HPDE6-E6E7 (cell line): ENCODE data around the gene TMEM86A.

Experiments used
- DNase-seq: peaks from one replicate; pipeline ENCODE4 v3.0.0; 2011; ENCODE audit warnings: missing footprints; ENCODE audit errors: extremely low spot score

TMEM86A gene

DNA sequence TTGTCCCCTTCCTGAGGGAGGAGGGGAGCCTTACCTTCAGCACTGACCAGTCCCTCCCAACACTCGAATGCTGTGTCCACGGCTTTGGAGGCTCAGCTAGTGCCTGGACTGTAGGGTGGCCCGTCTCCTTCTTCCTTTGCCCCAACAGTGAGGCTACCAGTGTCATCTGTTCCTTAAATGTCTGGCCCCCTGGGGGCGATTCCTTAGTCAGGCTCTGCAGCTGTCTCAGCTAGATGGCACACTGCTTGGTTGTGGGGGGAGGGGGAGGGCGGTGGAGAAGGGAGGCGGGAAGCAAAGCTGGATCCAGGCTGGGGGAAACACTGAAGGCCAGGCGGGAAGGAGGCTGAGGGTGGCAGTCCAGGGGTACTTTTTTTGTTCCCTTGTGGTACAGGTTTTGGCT is 27.5 kb downstream of the TMEM86A start, which contains the start of gene IGSF22:
Gene IGSF22 (minus strand): TSS at position 149 of the 400 bp plus-strand sequence. CDS start 1,952 bp downstream, outside the sequence.
- no peak for DNase-seq

DNA sequence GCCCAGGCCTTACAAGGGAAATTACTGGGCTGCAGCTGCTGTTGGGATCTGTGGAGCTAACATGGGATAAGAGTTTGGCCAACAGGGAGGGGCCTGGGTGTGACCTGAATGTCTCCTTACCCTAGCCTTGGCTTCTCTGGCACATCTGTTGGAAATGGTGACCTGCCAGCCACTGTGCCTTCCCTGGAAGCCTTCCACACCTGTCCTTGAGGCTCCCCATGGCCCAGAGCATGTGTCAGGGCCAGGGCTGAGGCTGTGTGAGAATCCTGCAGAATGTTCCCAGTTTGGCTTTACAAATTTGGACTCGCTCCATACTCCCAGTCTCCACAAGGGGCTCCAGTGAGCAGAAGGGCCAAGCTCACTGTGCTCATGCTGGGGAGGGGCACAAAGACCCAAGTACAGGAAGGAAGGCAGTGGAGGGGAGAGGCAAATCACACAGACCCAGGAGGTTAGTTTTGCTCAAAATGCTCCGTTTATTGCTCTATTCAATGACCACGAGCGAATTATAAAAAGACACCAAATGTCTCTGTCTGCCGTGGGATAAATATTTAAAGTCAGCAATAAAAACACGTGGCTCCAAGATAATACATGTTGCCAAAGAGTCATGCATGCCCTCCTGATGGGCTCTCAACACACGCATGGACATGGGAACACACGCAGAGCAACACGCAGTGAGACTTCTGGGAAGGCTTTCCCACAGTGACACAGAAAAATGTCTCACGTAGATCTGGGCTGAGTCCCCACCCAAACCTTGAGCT is 29.1 kb downstream of the TMEM86A start:
- DNase-seq: peak; percentile 40

DNA sequence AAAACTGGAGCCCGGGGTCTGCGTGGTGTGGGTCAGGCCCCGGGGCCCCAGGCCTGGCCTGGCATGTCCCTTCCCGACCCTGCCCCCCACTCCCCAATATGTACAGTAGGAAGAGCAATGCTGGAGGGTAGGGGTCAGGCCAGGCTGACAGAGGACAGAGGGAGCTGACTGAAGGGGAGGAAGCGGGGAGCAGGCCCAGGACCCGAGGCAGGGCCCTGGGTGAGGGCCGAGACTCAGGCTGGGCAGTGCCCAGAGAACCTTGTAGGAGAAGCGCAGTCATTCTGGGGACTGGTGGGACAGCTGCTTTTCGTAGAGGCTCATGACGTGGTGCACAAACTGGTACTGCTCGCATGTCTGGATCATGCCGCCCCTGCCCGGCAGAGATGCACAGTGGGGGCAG is 30.1 kb downstream of the TMEM86A start:
- DNase-seq: no peak

DNA sequence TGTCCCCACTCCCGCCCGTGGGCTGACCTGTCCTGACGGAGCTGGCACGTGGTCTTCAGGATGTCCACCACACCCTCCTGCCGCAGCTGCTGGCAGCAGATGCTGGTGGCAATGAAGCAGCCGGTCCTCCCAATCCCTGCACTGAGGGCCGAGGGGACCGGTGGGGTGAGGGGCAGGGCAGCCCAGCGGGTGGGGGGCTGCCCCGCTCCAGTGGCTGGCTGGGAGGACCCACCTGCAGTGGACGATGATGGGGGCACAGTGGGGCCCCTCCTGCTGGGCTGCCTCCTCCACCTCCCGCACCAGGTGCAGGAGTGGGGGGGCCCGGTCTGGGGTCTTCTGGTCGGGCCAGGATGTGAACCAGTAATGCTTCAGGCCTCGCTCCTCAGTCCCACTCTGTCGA is 30.8 kb downstream of the TMEM86A start:
- no peak for DNase-seq

DNA sequence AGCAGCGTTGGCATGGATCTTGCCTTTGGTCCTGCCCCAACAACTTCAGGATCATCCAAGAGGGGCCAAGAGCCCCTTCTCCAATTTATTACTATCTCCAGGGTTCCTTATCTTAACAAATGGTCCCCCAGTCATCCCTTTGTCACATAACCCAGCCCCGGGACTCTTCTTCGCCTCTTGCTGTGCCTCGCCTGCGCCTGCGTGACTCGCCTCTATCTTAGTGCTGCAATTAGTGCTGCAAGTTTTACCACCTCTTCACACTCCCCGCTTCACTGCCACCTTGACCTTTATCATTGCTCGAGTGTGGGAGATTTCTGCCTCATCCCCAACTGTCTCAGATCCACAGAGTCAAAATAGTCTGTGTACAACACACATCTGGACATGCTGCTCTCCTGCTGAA is 31.4 kb downstream of the TMEM86A start:
- DNase-seq: no peak

DNA sequence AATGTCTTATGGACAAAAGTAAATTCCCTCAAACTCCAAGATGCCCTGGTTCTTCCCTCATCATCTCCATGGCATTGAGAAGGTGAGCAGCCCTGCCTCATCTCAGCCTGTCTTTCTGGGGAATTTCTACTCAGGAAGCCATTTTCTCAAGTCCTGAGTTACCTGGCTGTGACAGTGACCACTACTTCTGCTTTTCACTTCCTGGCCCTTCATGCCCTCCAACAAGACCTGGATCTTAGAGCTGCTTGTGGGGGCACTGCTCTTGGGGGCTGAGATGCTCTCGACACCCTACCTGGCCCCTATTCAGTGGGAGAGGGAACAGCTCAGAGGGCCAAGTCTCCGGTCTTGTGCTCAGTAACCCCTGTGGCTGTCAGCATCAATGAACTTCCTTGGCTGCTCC is 32.9 kb downstream of the TMEM86A start:
- DNase-seq: no peak

DNA sequence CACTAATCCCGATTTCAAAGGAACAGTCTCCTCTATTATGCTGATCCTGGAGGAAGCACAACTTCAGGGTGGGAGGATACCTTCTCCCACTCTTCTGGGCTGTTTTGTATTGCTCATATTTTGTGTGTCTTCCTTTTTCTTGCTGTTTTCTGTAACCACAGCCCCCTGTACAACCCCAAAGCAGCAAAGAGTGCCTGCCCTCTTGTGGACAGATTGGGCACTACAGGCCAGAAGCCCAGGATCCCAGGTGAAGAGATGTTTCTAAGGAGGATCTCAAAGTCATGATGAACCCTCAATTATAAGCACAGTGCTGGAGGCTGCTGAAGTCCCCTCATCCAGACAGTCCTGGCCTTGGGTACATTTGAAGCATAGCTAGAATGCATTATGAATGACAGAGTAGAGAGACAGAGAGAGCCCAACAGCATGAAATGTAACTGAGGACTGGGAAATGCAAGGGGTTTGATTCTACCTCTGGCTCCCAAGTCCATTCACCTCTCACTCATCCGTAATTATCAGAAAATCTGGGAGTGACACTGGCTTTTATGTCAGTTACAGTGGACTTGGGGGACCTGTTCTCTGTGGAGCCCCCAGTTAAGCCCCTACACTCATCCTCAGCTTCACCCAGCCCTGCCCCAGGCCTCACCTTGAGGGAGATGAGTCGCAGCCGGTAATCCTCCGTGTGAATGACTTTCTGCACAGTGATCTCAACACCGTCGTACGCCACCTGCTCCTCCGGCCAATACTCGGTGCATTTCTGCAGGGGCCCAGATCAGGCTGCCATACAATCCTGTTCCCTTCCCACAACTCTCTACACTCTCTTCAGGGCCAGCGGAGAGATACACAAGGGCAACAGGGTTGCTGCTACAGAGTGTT is 33.6 kb downstream of the TMEM86A start:
- DNase-seq: peak; percentile 47

DNA sequence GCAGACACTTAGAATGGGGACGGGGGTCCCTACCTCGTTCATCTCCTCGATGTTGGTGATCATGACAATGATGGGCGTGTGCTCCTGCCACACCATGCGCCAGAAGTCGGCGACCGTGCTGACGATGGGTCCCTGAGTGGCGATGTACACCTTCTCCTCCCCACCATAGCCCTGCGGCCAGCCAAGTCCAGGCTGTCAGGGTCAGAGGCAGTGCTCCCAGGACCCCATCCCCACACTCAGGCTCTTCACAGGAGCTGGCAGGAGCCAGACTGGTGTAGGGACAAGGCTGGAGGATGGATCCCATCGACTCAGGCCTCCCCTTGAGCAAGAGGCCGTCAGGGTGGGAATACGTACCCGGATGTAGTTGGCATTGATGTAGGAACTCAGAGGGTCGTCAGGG is 34.6 kb downstream of the TMEM86A start:
- DNase-seq: no peak

DNA sequence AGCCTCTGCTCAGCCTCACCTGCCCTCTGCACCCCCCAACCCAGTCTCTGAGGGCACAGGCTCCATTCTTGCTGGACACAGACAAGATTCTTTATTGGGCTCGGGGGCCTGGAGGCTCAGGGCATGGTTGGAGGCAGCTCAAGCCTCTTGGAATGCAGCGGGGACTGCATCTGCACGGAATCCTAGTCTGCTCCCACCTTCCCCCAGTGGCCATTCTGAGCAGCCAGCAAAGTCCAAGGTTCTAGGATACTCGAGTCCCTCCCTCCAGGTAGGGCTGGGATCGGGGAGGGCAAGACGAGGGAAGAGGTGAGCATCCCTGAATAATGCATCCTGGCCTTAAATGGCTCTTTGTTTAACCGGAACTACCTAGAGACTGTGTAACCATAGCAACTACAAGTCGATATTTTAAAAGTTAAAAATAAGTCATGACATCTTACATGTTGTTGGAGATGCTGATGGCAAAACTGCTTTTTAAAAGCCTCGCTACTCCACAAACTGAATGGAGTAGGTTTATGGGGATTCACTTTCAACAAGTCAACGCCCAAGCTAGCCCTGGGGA is 38.1 kb downstream of the TMEM86A start:
- no peak for DNase-seq

DNA sequence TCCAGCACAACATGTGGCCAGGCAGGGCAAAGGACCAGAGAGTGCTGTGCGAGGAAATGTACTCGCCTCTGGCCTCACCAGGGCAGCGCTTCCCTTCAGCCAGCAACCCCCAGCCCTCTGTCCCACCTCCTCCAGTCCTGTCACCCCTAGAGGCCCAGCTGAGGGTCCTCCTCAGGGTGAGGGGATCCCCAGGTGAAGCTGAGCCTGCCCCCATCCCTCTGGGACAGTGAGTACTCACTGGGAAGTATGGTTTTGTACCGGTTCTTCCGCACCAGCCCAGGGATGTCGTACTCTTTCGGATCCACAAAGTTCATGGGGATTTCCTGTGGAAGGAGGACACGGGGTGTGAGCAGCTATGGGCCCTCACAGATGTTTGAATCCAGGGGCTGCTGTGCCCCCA is 39.1 kb downstream of the TMEM86A start:
- no peak for DNase-seq

DNA sequence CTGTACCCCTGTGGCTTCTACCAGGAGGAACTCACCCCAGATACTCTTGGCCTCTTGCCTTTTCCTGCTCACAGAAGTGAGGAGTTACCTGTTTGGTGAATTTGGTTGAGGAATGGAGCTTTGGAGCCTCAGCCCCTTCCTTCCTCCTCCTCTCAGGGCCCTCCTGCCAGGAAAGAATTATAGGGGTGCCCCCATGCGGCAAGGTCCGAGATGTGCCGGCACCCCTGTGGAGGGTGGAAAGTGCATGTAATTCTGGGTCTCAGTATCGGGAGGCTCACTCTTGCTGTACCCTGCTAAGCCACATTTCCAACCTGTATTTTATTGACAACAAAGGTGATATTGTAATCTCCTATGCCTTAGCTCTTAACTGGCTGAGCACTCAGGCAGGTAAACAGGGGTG is 41.1 kb downstream of the TMEM86A start:
- DNase-seq: no peak

DNA sequence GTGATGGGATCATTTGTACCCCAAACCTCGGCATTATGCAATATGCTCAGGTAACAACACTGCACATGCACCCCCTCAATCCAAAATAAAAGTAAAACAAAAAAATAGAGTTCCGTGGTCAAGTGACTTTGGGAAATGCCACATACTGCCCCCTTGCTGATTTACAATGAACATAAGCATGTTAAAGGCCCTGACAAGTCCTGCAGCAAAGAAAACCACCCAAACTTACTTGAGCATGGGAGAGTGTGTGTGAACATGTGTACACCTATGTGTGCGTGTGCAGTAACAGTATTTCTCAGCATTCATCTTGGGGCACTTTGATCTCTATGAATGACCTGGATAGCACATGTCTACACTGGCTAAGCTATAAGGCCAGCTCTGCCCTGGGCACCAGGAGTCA is 43.2 kb downstream of the TMEM86A start:
- no peak for DNase-seq

DNA sequence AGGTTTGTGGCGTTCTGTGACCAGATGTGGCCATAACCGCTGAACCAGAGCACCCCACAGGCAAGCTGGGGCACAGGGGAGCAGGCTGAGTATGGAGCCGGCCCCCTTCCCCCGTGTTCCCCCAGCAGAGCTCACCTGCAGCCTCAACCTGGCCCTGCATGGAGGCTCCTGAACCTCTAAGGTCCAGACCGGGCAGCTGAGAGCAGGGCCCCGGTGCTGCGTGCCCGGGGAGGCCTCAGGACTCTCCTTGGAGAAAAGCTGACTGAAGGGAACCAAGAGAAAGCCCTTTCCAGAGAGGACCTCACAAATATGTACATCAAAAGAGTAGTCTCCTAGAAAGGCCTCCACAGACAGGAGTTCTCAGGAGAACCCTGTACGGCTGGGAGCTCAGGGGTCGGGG is 44.8 kb downstream of the TMEM86A start:
- DNase-seq: no peak

DNA sequence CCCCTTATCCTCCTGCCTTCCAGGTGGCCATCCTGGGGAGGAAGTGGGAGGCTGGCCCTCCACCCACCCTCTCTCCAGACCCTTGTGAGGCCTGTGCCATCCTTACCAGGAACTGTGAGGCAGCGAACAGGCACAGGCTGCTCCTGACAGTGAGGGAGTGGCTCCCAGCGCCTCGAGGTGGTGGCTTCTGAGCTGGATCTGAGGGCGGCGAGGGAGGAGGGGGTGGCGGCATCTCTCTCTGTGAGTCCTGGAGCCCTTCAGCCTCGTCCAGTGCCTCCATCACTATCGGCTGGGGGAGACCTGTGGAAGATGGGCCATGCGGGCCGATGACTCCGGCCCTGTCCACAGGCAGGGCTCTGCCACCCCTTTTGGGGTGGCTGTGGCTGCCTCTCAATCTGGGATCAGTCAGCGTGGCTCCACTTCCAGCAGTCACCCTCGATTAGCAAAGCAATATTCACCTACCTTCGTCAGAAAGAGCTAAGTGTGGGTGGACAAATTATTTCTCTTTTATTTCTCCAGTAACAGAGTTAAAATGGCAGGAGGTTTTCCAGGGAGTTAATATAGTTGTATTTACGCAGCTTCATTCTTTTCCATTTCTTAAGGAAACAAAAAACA is 45.4 kb downstream of the TMEM86A start:
- DNase-seq: no peak

DNA sequence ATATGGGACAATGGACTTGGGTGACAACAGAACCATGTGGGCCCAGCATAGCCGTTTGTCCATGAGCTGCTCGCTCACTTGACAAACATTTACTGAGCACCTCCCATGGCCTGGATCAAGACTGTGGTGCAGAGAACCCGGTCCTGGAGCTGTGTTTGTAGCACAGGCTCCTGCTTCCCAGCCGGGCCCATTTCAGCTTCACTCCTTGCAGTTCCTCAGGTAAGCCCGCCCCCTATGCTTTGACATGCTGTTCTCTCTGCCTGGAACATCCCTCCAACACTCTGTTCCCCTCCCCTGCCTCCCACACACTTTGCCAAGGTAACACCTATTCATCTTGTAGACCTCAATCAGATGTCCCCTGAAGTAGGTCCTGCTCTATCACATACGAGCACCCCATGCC is 46.7 kb downstream of the TMEM86A start:
- no peak for DNase-seq

DNA sequence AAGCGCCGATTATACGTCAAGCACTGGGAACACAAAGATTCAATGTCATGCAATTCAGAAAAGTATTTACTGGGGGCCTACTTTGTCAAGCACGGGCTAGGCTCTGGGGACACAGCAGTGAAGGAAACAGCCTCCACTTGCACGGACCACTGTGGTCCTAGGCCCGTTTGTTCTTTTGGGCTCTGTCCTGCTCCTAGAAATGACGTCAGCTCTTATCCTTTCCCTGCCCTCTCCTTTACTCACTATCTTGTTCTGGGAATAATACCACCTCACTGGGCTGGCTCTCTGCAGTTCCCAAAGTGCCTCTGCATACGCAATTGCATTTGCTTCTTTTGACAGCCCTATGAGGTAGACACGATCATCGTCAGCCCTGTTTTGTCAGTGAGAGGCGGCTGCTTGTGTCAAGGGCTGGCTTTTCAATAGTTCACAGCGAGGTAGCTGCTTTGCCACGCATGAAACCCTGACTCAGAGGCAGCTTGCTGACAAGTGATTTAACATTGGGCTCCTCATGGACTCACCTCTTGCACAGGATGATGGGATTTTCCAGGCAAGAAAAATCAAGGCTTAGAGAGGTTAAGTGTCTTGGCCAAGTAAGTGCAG is 50.3 kb downstream of the TMEM86A start:
- no peak for DNase-seq

DNA sequence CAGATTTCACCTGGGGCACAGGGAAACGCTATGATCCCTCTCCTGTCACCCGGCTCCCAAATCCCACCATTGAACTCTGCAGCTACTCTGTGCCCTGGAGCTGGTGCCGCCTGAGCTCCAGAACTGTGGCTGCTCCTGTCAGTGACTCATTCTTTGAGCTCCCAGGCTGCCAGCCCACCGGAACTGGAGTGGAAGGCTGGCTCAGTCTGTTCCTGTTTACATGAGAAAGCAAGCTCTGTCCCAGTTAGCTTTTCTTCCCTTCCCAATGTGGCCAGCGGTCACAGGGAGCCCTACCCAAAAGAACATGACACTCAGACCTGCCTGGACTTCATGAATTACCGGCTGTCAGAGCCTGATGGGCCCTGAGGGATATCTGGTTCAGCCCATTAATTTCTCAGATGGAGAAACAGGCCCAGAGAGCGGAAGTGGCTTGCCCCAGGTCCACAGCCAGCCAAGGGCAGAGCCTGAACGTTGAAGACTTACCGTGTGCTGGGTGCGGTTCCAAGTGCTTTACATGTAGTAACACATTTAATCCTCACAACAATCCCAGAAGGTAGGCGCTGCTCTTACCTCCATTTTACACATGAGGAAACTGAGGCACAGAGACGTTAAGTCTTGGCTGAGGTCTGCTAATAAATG is 51.2 kb downstream of the TMEM86A start:
- peak; percentile 43 for DNase-seq

DNA sequence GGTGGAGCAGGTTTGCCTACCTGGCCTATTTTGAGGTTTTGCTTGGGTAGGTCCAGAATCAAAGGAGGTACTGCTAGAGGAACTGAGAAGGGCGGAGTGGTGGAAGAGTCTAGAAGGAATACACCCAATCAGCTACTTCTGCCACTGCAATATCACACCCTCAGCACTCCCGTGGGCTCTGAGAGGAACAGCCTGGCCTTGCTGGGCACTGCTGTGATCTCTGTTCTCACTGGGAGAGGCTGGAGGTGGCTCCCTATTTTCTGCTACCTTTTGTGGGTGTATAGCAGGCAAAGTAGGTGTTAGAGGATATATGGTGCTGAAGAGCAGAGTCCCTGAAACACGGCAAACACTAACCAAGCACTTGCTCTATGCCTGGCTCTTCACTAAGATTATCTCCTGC is 52.4 kb downstream of the TMEM86A start:
- DNase-seq: no peak

DNA sequence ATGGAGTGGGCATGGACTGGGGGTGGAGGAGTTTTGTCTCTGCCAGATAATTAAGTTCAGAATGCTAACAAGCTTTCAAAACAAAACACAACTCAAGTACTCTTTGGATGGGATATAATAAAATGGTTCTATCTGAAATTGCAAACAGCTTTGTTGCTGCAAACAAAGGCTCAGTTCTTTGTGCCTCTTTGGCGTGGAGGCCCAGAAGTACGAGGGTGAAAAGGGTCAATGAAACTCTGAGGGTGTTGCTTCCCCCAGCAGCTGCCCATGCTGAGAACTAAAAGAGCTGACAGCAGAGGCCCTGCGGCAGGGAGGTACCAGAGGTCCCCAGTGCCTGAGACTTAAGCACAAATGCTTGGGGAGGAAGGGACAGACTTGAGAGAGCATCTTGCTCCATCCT is 53.9 kb downstream of the TMEM86A start:
- no peak for DNase-seq

DNA sequence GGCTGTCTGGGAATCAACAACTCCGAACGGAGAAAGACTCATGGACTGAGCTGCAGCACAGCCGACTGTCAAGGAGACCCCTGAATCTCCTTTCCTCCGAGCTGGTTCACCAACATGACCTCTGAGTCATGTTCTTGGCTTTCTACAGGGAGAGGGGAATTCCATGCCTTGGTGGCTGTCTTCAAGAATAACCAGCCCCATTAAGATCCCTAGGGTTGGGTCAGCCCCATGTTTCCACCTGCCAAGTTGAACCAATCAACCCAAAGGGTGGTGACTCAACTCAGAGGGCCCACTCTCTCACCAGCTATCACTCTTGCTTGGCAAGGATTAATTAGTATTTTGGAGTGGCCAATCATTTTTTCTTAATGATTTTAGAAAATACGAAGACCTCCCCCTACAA is 55.7 kb downstream of the TMEM86A start:
- DNase-seq: no peak
